Neuronal stem cell (in vitro differentiated cells): ENCODE results near the gene ZNF440. TPM values are rescaled to one million over a fixed set of nuclear protein-coding genes. Genes with fewer than 3 reads are reported as not detected.
A peak's percentile ranks its signal among the peaks of the same experiment; 100 is the strongest.

Experiments used
- DNase-seq: peaks from one replicate; pipeline ENCODE4 v3.0.0-alpha.2; 2013; ENCODE audit warnings: low spot score
- H2AFZ ChIP-seq: one replicate; pipeline ENCODE4 v1.6.1; 2013; ENCODE audit warnings: mild to moderate bottlenecking, low read length, inconsistent platforms
- H2AK5ac ChIP-seq: 2 replicates; pipeline ENCODE4 v1.6.1; 2013; ENCODE audit warnings: low read depth, mild to moderate bottlenecking, inconsistent platforms, low read length, moderate library complexity, mixed read lengths
- H2BK120ac ChIP-seq: 2 replicates; pipeline ENCODE4 v1.6.1; 2013; ENCODE audit warnings: low read depth, mild to moderate bottlenecking, inconsistent platforms, low read length, moderate library complexity, mixed read lengths
- H2BK12ac ChIP-seq: one replicate; pipeline ENCODE4 v1.6.1; 2013; ENCODE audit warnings: low read length, inconsistent platforms
- H2BK15ac ChIP-seq: 2 replicates; pipeline ENCODE4 v1.6.1; 2013; ENCODE audit warnings: mild to moderate bottlenecking, low read length, inconsistent platforms, mixed read lengths
- H2BK5ac ChIP-seq: one replicate; pipeline ENCODE4 v1.6.1; 2013; ENCODE audit warnings: inconsistent platforms, mild to moderate bottlenecking, low read length, moderate library complexity
- H3K14ac ChIP-seq: one replicate; pipeline ENCODE4 v1.6.1; 2013; ENCODE audit warnings: low read length, inconsistent platforms
- H3K18ac ChIP-seq: 2 replicates; pipeline ENCODE4 v1.6.1; 2013; ENCODE audit warnings: low read length, inconsistent platforms
- H3K23ac ChIP-seq: 2 replicates; pipeline ENCODE4 v1.6.1; 2013; ENCODE audit warnings: low read depth, mild to moderate bottlenecking, mixed read lengths, low read length, inconsistent platforms; ENCODE audit not compliant: poor library complexity
- H3K27ac ChIP-seq: replicated peaks from 3 replicates; pipeline ENCODE4 v1.5.1; 2013; ENCODE audit warnings: low read length, inconsistent platforms
- H3K27me3 ChIP-seq, 3 experiments: 2 replicates each; pipeline ENCODE4 v1.6.1; 2013; ENCODE audit warnings: low read length in 3 of 3, mild to moderate bottlenecking in 2 of 3, inconsistent platforms in 1 of 3, low read depth in 1 of 3, mixed read lengths in 1 of 3, moderate library complexity in 1 of 3; ENCODE audit not compliant: control insufficient read depth in 3 of 3, insufficient read depth in 3 of 3
- H3K36me3 ChIP-seq, 2 donors: replicated peaks in 1 of 2; 2 replicates each; pipeline ENCODE4 v1.6.1; 2013; ENCODE audit warnings: low read length in 2 of 2; ENCODE audit not compliant: control insufficient read depth in 2 of 2, insufficient read depth in 2 of 2
- H3K4ac ChIP-seq: 2 replicates; pipeline ENCODE4 v1.6.1; 2013; ENCODE audit warnings: inconsistent platforms, mild to moderate bottlenecking, low read length, moderate library complexity
- H3K4me1 ChIP-seq, 2 donors: 1 replicate in 1 of 2; 2 replicates in 1 of 2; pipeline ENCODE4 v1.6.1; 2013; ENCODE audit warnings: low read length in 2 of 2, low read depth in 1 of 2; ENCODE audit not compliant: control insufficient read depth in 2 of 2, insufficient read depth in 1 of 2
- H3K4me2 ChIP-seq: one replicate; pipeline ENCODE4 v1.6.1; 2013; ENCODE audit warnings: mild to moderate bottlenecking, low read length, inconsistent platforms; ENCODE audit not compliant: insufficient read depth, poor library complexity, severe bottlenecking
- H3K4me3 ChIP-seq, 2 donors: 2 replicates each; pipeline ENCODE4 v1.5.1; 2013; ENCODE audit warnings: low read length in 2 of 2, mild to moderate bottlenecking in 2 of 2, inconsistent platforms in 1 of 2, moderate library complexity in 1 of 2
- H3K79me1 ChIP-seq: one replicate; pipeline ENCODE4 v1.6.1; 2013; ENCODE audit warnings: low read depth, mild to moderate bottlenecking, inconsistent platforms, low read length, moderate library complexity
- H3K9ac ChIP-seq: one replicate; pipeline ENCODE4 v1.6.1; 2013; ENCODE audit warnings: mild to moderate bottlenecking, low read depth, low read length, inconsistent platforms; ENCODE audit not compliant: poor library complexity
- H3K9me3 ChIP-seq, 2 donors: replicated peaks in 1 of 2; 2 replicates each; pipeline versions ENCODE3 to v1.6.1; 2013; ENCODE audit warnings: low read length in 2 of 2, mild to moderate bottlenecking in 2 of 2, inconsistent platforms in 1 of 2, low read depth in 1 of 2, mixed read lengths in 1 of 2, moderate library complexity in 1 of 2; ENCODE audit not compliant: control insufficient read depth in 2 of 2, insufficient read depth in 1 of 2
- H4K8ac ChIP-seq: one replicate; pipeline ENCODE4 v1.6.1; 2013; ENCODE audit warnings: low read depth, mild to moderate bottlenecking, inconsistent platforms, low read length, moderate library complexity
- H4K91ac ChIP-seq: one replicate; pipeline ENCODE4 v1.6.1; 2013; ENCODE audit warnings: low read length, low read depth, mild to moderate bottlenecking, inconsistent platforms; ENCODE audit not compliant: poor library complexity
- WGBS, 2 donors: extraction: QIAGEN DNeasy Blood & Tissue Kit; methylation state at CpG; one replicate each; pipeline ENCODE4 v1.1.7; 2013; ENCODE audit warnings: missing lambda C conversion rate in 2 of 2, mixed read lengths in 1 of 2; ENCODE audit not compliant: insufficient read length in 2 of 2, insufficient replicate concordance in 1 of 2; ENCODE audit errors: extremely low coverage in 2 of 2; 5-methylcytosine and 5-hydroxymethylcytosine counted together
- polyA plus RNA-seq, 2 experiments: library from polyadenylated mRNA; stranded (reverse); fragments of 200-250 nt; gene quantifications; one replicate each; pipeline ENCODE4 v1.2.3, GENCODE V29; 2013

Gene ZNF440
- polyA plus RNA-seq (2013, experiment 1 of 2) = 5.2 TPM
- 5.5 TPM for polyA plus RNA-seq (2013, experiment 2 of 2)

- no peak within 1 kb of the TSS for H4K8ac ChIP-seq
- peak; percentile 91 for DNase-seq
- H3K4ac ChIP-seq = no peak within 1 kb of the TSS
- H3K4me2 ChIP-seq = peak within 1 kb of the TSS; percentile 77
- H3K36me3 ChIP-seq = peaks cover 0 to 40% of the 10 kb centered on the region in 2 donors
- peak within 1 kb of the TSS; percentile 92 to 94 for H3K4me3 ChIP-seq
- no peak within 1 kb of the TSS for H2AK5ac ChIP-seq
- peaks cover 2% of the 10 kb centered on the region for H3K79me1 ChIP-seq
- H4K91ac ChIP-seq = peak within 1 kb of the TSS; percentile 24
- peak within 1 kb of the TSS; percentile 94 for H2AFZ ChIP-seq
- no peak within 1 kb of the TSS for H2BK12ac ChIP-seq
- peak within 1 kb of the TSS; percentile 97 for H3K9ac ChIP-seq
- H3K18ac ChIP-seq = peak within 1 kb of the TSS; percentile 94
- no peaks in the 10 kb centered on the region for H3K4me1 ChIP-seq
- peak within 1 kb of the TSS; percentile 56 for H2BK5ac ChIP-seq
- H3K27ac ChIP-seq = peak within 1 kb of the TSS; percentile 83
- no peaks in the 10 kb centered on the region for H3K27me3 ChIP-seq
- WGBS, 2 donors = no CpG with 5 or more reads among the region's 55 CpGs
- peak within 1 kb of the TSS; percentile 28 for H2BK15ac ChIP-seq
- no peak within 1 kb of the TSS for H2BK120ac ChIP-seq
- peaks cover 8 to 45% of the 10 kb centered on the region in 2 donors for H3K9me3 ChIP-seq
- peak within 1 kb of the TSS; percentile 86 for H3K14ac ChIP-seq
- H3K23ac ChIP-seq = peak within 1 kb of the TSS; percentile 45
These were observed at the start of gene ZNF440 for GRCh38 chr19:11814029-11814699. TSS of gene ZNF440 (plus strand) at chr19:11814273. CDS start at chr19:11814448, 175 bp downstream.

- Histone ChIP-seq H3K4me2 (peak within 1 kb of the TSS; percentile 78), H3K79me1 (no peaks in the 10 kb centered on the region), H3K9me3 (peaks cover 8 to 31% of the 10 kb centered on the region in 2 donors), H2AFZ (peak within 1 kb of the TSS; percentile 78), H3K23ac (peak within 1 kb of the TSS; percentile 89), H4K91ac (no peak within 1 kb of the TSS), H3K4ac (no peak within 1 kb of the TSS), H2BK120ac (no peak within 1 kb of the TSS), H3K4me1 (peaks cover 0 to 2% of the 10 kb centered on the region in 2 donors), H2AK5ac (peak within 1 kb of the TSS; percentile 50), H3K9ac (peak within 1 kb of the TSS; percentile 82), H3K18ac (peak within 1 kb of the TSS; percentile 93), H2BK5ac (no peak within 1 kb of the TSS), H2BK15ac (no peak within 1 kb of the TSS), H2BK12ac (no peak within 1 kb of the TSS), H3K27me3 (no peaks in the 10 kb centered on the region), H3K36me3 (peaks cover 0 to 22% of the 10 kb centered on the region in 2 donors), H3K14ac (peak within 1 kb of the TSS; percentile 40), H3K27ac (peak within 1 kb of the TSS; percentile 4), H4K8ac (peak within 1 kb of the TSS; percentile 52), H3K4me3 (peak within 1 kb of the TSS; percentile 89 to 92)
- no CpG with 5 or more reads among the region's 61 CpGs for WGBS, 2 donors
- DNase-seq = peak; percentile 88
These were observed 47.2 kb upstream of the ZNF440 start, which contains the start of gene ZNF441 for GRCh38 chr19:11766597-11767591. TSS of gene ZNF441 (plus strand) at chr19:11767000. CDS start at chr19:11767194, 194 bp downstream.

DNA sequence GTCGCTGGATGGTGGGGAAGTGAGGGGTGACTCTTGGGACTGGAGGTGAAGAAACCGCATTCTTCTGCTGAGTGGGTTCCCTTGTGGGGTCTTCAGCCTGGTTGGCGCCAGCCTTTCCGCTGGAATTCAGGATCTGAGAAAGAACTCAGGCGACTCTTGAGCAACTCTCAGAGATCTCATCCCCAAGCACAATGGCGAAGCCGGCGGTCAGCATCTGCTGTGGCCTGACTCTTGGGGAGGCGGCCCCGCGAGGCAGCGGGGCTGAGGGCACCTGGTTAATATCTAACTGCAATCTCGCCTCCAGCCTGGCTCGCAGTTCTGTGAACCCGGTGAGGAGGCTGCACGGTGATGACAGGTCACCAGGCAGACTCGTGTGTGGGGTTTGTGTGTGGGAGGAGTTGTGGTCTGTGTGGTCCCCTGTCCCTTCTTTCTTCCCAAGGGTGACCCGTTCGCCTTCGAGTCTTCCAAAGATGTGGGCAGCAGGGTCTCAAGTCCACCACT lies 46.4 kb upstream of the ZNF440 start:
- H3K4me1 ChIP-seq = peaks cover 0 to 2% of the 10 kb centered on the region in 2 donors
- H3K9me3 ChIP-seq = peaks cover 10 to 36% of the 10 kb centered on the region in 2 donors
- no peak overlapping the region for H2BK15ac ChIP-seq
- H3K4me2 ChIP-seq = peak overlapping the region; percentile 78
- H2BK12ac ChIP-seq = no peak overlapping the region
- no CpG with 5 or more reads among the region's 20 CpGs for WGBS, 2 donors
- H4K8ac ChIP-seq = no peak overlapping the region
- no peak overlapping the region for H2BK120ac ChIP-seq
- no peak overlapping the region for H3K27ac ChIP-seq
- H3K4ac ChIP-seq = no peak overlapping the region
- H3K18ac ChIP-seq = no peak overlapping the region
- H2BK5ac ChIP-seq = no peak overlapping the region
- no peak for DNase-seq
- peak overlapping the region; percentile 82 for H3K9ac ChIP-seq
- H2AK5ac ChIP-seq = peak overlapping the region; percentile 50
- peak overlapping the region; percentile 89 for H3K23ac ChIP-seq
- peak overlapping the region; percentile 89 to 92 for H3K4me3 ChIP-seq
- peak overlapping the region; percentile 40 for H3K14ac ChIP-seq
- H3K27me3 ChIP-seq = no peaks in the 10 kb centered on the region
- no peak overlapping the region for H4K91ac ChIP-seq
- H2AFZ ChIP-seq = peak overlapping the region; percentile 78
- no peaks in the 10 kb centered on the region for H3K79me1 ChIP-seq
- H3K36me3 ChIP-seq = peaks cover 0 to 25% of the 10 kb centered on the region in 2 donors
